GM18505 (cell line): ENCODE data around the gene USP9X.
"Not testable (repeated sequence)": the region's sequence is repeated elsewhere in the genome, so short reads cannot be mapped to it uniquely, and the experiment has no call there.

Experiments used
- ATAC-seq: cut with Tn5 transposase; IDR thresholded peaks from one replicate; pipeline ENCODE4 v1.9.1; 2021; ENCODE audit not compliant: unreplicated experiment
- POLR2A ChIP-seq: IDR thresholded peaks from 4 replicates; pipeline ENCODE4 v1.6.1; 2011; ENCODE audit warnings: borderline replicate concordance; ENCODE audit not compliant: insufficient read depth, insufficient read length; ENCODE audit errors: extremely low read depth

USP9X gene

GRCh38 chrX:41209853-41210252 lies 124.6 kb downstream of the USP9X start:
- TF ChIP-seq POLR2A: no peak
- ATAC-seq: no peak

- no peak for ATAC-seq
- TF ChIP-seq POLR2A: no peak
Observed at GRCh38 chrX:41224605-41225004, 139.4 kb downstream of the USP9X start.

- ATAC-seq: no peak
- TF ChIP-seq POLR2A: no peak
Observed at GRCh38 chrX:41233988-41234387, 148.7 kb downstream of the USP9X start.

GRCh38 chrX:41234471-41234870 lies 149.2 kb downstream of the USP9X start:
- ATAC-seq: not testable (repeated sequence)

- no peak for ATAC-seq
Observed at GRCh38 chrX:41234962-41235361, 149.7 kb downstream of the USP9X start.

GRCh38 chrX:41236629-41237028 lies 151.4 kb downstream of the USP9X start:
- ATAC-seq: peak; percentile 65
- TF ChIP-seq POLR2A: no peak

More at GRCh38 chrX:41234962-41235361, 149.7 kb downstream of the USP9X start:
- no peak for TF ChIP-seq POLR2A

- ATAC-seq: no peak
Observed at GRCh38 chrX:41240509-41240908, 155.3 kb downstream of the USP9X start.

GRCh38 chrX:41241962-41242361 lies 156.7 kb downstream of the USP9X start:
- no peak for ATAC-seq
- TF ChIP-seq POLR2A: no peak

More at GRCh38 chrX:41240509-41240908, 155.3 kb downstream of the USP9X start:
- TF ChIP-seq POLR2A: no peak

- TF ChIP-seq POLR2A: no peak
- no peak for ATAC-seq
Observed at GRCh38 chrX:41245641-41246040, 160.4 kb downstream of the USP9X start.

- TF ChIP-seq POLR2A: no peak
Observed at GRCh38 chrX:41250867-41251266, 165.6 kb downstream of the USP9X start.

GRCh38 chrX:41257801-41258200 lies 172.6 kb downstream of the USP9X start:
- ATAC-seq: no peak
- no peak for TF ChIP-seq POLR2A

More at GRCh38 chrX:41250867-41251266, 165.6 kb downstream of the USP9X start:
- no peak for ATAC-seq

GRCh38 chrX:41258226-41258625 lies 173.0 kb downstream of the USP9X start:
- no peak for TF ChIP-seq POLR2A
- no peak for ATAC-seq

- TF ChIP-seq POLR2A: no peak
- no peak for ATAC-seq
Observed at GRCh38 chrX:41258871-41259270, 173.6 kb downstream of the USP9X start.

GRCh38 chrX:41259516-41259915 lies 174.3 kb downstream of the USP9X start:
- no peak for TF ChIP-seq POLR2A
- no peak for ATAC-seq

GRCh38 chrX:41265615-41266014 lies 180.4 kb downstream of the USP9X start:
- no peak for TF ChIP-seq POLR2A
- no peak for ATAC-seq
